GM12801 (cell line): ENCODE data around the gene CARMIL1.

Source experiments
- TF ChIP-seq, protein P1 (sequence below): IDR thresholded peaks from one replicate; pipeline ENCODE4 v1.5.1; 2011; ENCODE audit warnings: control low read depth; ENCODE audit not compliant: insufficient read length; ENCODE audit errors: extremely low read depth

Gene CARMIL1

GRCh38 chr6:25555188-25555587 is 276.0 kb downstream of the CARMIL1 start:
- TF ChIP-seq, protein P1, sequence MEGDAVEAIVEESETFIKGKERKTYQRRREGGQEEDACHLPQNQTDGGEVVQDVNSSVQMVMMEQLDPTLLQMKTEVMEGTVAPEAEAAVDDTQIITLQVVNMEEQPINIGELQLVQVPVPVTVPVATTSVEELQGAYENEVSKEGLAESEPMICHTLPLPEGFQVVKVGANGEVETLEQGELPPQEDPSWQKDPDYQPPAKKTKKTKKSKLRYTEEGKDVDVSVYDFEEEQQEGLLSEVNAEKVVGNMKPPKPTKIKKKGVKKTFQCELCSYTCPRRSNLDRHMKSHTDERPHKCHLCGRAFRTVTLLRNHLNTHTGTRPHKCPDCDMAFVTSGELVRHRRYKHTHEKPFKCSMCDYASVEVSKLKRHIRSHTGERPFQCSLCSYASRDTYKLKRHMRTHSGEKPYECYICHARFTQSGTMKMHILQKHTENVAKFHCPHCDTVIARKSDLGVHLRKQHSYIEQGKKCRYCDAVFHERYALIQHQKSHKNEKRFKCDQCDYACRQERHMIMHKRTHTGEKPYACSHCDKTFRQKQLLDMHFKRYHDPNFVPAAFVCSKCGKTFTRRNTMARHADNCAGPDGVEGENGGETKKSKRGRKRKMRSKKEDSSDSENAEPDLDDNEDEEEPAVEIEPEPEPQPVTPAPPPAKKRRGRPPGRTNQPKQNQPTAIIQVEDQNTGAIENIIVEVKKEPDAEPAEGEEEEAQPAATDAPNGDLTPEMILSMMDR = no peak

GRCh38 chr6:25556516-25556915 is 277.3 kb downstream of the CARMIL1 start:
- TF ChIP-seq, protein P1 = no peak

DNA sequence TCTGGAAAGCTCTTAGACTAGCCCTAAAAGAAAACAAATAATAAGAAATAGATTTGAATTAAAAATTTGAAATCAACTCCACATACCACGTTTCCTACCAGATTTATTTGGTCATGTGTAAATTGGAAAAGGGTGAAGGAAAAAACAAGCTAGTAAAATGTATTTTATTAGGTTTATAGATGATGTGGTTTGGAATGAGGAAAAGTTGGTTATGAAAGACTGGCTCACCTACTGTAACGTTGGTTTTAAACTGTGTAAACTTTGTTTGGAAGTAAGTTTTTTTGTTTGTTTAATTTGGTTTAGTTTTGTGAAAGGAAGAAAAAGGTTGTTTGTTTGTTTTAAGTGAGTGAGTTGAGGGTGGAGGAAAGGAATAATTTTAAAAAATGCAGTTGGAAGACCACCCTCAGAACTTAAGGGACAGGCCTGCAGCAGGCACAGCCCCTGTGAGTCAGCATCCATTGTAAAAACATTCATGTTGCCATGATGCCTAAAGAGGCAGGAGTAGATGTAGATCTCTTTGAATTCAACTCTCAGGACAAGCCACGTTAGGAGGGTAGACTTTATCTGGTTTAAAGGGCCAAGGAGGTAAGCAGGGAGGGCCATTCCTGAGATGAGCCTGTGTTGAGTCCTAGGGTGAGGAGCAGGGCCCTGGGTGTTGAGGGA is 279.1 kb downstream of the CARMIL1 start:
- TF ChIP-seq, protein P1 = no peak

GRCh38 chr6:25560865-25561264 is 281.7 kb downstream of the CARMIL1 start:
- TF ChIP-seq, protein P1 = no peak

DNA sequence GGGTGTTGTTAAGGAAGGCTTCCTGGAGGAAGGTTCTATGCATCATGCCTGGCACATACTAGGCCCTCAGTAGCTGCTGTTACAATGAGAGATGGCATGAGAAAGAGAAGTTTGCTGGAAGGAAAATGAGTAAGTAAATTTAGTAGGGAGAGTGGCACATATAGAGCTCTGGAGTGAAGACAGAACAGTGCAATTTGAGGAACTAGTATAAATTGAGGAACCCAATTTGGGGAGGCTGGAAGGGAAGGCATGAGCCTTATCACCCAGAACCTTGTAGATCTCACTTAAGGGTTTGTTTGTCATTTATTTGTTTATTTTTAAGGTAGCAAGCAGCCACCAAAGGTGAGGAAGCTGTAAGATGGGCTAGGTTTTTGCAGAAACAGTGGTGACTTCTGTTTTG is 285.8 kb downstream of the CARMIL1 start:
- TF ChIP-seq, protein P1 = no peak

- TF ChIP-seq, protein P1 = no peak
These were observed 291.4 kb downstream of the CARMIL1 start for GRCh38 chr6:25570578-25570977.

DNA sequence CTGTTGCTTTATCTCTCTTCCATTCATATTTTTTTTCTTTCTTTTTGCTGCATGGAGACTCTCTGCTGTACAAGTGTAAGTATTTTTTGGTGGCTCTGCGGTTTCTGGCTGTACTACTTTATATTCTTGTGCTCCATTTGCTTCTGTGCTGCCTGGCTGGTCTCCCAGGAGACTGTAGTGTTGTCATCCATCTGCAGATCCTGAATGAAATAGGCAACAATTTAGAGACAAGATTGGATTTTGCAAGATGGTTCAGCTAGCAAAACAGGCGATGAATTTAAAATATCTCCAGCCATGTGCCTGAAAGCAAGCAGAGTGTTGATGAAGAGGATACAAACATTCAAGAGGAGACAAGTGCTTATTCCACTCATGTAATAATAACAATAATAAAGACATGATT is 297.7 kb downstream of the CARMIL1 start:
- TF ChIP-seq, protein P1 = no peak
